ENCODE results near the gene ABCB8. TPM values are rescaled to one million over a fixed set of nuclear protein-coding genes. Genes with fewer than 3 reads are reported as not detected.

Gene ABCB8
- total and polyA plus RNA-seq, 9 of the 15 experiments (the other 6 are each of a cell fraction or from before 2014, with no cell fraction given), result 7.6 to 106 (median 36.3) TPM

GRCh38 chr7:151075978-151076426, 47.8 kb downstream of the ABCB8 start (continued):
- TF ChIP-seq, protein P1, sequence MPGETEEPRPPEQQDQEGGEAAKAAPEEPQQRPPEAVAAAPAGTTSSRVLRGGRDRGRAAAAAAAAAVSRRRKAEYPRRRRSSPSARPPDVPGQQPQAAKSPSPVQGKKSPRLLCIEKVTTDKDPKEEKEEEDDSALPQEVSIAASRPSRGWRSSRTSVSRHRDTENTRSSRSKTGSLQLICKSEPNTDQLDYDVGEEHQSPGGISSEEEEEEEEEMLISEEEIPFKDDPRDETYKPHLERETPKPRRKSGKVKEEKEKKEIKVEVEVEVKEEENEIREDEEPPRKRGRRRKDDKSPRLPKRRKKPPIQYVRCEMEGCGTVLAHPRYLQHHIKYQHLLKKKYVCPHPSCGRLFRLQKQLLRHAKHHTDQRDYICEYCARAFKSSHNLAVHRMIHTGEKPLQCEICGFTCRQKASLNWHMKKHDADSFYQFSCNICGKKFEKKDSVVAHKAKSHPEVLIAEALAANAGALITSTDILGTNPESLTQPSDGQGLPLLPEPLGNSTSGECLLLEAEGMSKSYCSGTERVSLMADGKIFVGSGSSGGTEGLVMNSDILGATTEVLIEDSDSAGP (CRISPR knock-in tag; IDR thresholded peaks at IDR 0.05), result no peak
- TF ChIP-seq ZHX1 (conservative IDR thresholded peaks at IDR 0.05; ENCODE audit: low read length), result no peak
- TF ChIP-seq, protein P2, sequence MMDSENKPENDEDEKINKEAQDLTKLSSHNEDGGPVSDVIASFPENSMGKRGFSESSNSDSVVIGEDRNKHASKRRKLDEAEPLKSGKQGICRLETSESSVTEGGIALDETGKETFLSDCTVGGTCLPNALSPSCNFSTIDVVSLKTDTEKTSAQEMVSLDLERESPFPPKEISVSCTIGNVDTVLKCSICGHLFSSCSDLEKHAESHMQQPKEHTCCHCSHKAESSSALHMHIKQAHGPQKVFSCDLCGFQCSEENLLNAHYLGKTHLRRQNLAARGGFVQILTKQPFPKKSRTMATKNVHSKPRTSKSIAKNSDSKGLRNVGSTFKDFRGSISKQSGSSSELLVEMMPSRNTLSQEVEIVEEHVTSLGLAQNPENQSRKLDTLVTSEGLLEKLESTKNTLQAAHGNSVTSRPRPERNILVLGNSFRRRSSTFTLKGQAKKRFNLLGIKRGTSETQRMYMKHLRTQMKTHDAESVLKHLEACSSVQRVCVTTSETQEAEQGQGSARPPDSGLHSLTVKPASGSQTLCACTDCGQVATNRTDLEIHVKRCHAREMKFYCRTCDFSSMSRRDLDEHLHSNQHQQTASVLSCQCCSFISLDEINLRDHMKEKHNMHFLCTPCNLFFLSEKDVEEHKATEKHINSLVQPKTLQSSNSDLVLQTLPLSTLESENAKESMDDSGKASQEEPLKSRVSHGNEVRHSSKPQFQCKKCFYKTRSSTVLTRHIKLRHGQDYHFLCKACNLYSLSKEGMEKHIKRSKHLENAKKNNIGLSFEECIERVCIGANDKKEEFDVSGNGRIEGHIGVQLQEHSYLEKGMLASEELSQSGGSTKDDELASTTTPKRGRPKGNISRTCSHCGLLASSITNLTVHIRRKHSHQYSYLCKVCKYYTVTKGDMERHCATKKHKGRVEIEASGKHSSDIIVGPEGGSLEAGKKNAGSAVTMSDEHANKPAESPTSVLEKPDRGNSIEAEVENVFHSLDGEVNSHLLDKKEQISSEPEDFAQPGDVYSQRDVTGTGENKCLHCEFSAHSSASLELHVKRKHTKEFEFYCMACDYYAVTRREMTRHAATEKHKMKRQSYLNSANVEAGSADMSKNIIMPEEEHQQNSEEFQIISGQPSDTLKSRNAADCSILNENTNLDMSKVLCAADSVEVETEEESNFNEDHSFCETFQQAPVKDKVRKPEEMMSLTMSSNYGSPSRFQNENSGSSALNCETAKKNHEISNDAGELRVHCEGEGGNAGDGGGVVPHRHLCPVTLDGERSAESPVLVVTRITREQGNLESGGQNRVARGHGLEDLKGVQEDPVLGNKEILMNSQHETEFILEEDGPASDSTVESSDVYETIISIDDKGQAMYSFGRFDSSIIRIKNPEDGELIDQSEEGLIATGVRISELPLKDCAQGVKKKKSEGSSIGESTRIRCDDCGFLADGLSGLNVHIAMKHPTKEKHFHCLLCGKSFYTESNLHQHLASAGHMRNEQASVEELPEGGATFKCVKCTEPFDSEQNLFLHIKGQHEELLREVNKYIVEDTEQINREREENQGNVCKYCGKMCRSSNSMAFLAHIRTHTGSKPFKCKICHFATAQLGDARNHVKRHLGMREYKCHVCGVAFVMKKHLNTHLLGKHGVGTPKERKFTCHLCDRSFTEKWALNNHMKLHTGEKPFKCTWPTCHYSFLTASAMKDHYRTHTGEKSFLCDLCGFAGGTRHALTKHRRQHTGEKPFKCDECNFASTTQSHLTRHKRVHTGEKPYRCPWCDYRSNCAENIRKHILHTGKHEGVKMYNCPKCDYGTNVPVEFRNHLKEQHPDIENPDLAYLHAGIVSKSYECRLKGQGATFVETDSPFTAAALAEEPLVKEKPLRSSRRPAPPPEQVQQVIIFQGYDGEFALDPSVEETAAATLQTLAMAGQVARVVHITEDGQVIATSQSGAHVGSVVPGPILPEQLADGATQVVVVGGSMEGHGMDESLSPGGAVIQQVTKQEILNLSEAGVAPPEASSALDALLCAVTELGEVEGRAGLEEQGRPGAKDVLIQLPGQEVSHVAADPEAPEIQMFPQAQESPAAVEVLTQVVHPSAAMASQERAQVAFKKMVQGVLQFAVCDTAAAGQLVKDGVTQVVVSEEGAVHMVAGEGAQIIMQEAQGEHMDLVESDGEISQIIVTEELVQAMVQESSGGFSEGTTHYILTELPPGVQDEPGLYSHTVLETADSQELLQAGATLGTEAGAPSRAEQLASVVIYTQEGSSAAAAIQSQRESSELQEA (IDR thresholded peaks at IDR 0.05; ENCODE audit: low read depth), result no peak
- TF ChIP-seq, protein P3, sequence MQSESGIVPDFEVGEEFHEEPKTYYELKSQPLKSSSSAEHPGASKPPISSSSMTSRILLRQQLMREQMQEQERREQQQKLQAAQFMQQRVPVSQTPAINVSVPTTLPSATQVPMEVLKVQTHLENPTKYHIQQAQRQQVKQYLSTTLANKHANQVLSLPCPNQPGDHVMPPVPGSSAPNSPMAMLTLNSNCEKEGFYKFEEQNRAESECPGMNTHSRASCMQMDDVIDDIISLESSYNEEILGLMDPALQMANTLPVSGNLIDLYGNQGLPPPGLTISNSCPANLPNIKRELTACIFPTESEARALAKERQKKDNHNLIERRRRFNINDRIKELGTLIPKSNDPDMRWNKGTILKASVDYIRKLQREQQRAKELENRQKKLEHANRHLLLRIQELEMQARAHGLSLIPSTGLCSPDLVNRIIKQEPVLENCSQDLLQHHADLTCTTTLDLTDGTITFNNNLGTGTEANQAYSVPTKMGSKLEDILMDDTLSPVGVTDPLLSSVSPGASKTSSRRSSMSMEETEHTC (IDR thresholded peaks at IDR 0.05), result no peak
- TF ChIP-seq PHF20 (IDR thresholded peaks at IDR 0.05; ENCODE audit: partially characterized antibody), result no peak

Measured in K562 (cell line).